BE2C (cell line): Measurements from ENCODE around the gene BTBD2. TPM values are rescaled to one million over a fixed set of nuclear protein-coding genes. Genes with fewer than 3 reads are reported as not detected.

Experiments used
- DNase-seq: peaks from one replicate; pipeline ENCODE4 v3.0.0-alpha.2; 2020
- H3K27me3 ChIP-seq: fragments of 250-450 bp; sonication (Bioruptor Pico); 2 replicates; pipeline ENCODE4 v1.5.1; 2020; ENCODE audit warnings: mild to moderate bottlenecking
- H3K36me3 ChIP-seq: fragments of 250-450 bp; sonication (Bioruptor Pico); 2 replicates; pipeline ENCODE4 v1.5.1; 2020; ENCODE audit warnings: mild to moderate bottlenecking
- H3K4me1 ChIP-seq: fragments of 250-450 bp; sonication (Bioruptor Pico); 2 replicates; pipeline ENCODE4 v1.5.1; 2020
- H3K4me3 ChIP-seq: 2 replicates; pipeline ENCODE4 v1.5.1; 2011; ENCODE audit warnings: low read depth, low read length
- H3K9me3 ChIP-seq: fragments of 250-450 bp; sonication (Bioruptor Pico); 2 replicates; pipeline ENCODE4 v1.5.1; 2020
- CTCF ChIP-seq: IDR thresholded peaks from 2 replicates; pipeline ENCODE4 v1.5.1; 2012; ENCODE audit warnings: mild to moderate bottlenecking, low read depth, low read length
- polyA plus RNA-seq: library from polyadenylated mRNA; unstranded; fragments of >200 nt; gene quantifications from one replicate; pipeline ENCODE4 v1.2.1, GENCODE V29; 2012; ENCODE audit warnings: low read depth, missing spikeins; ENCODE audit not compliant: insufficient read length, insufficient read depth

BTBD2 gene
- 80.0 TPM for polyA plus RNA-seq

- Histone ChIP-seq H3K4me3 (peak within 1 kb of the TSS; percentile 58), H3K9me3 (no peaks in the 10 kb centered on the region), H3K27me3 (no peaks in the 10 kb centered on the region), H3K4me1 (peaks cover 3% of the 10 kb centered on the region; the same call in 1 of the 2 replicates), H3K36me3 (peaks cover 2% of the 10 kb centered on the region; the same call in 1 of the 2 replicates)
- TF ChIP-seq CTCF, result no peak
- DNase-seq, result peak; percentile 59
Measured at GRCh38 chr19:2015608-2015950, at the start of gene BTBD2. Gene BTBD2, minus strand, starts transcription at chr19:2015714. Its CDS starts 11 bp downstream, at chr19:2015703.

GRCh38 chr19:2064788-2065524, 49.4 kb upstream of the BTBD2 start:
- H3K4me3 ChIP-seq, result no peak overlapping the region
- TF ChIP-seq CTCF, result peak; percentile 19; the same call in 1 of the 2 replicates
- no peaks in the 10 kb centered on the region for H3K27me3 ChIP-seq
- DNase-seq, result peak; percentile 70
- no peaks in the 10 kb centered on the region for H3K36me3 ChIP-seq
- peaks cover 15% of the 10 kb centered on the region for H3K4me1 ChIP-seq
- H3K9me3 ChIP-seq, result no peaks in the 10 kb centered on the region

- Histone ChIP-seq H3K27me3 (no peaks in the 10 kb centered on the region), H3K4me1 (peaks cover 20% of the 10 kb centered on the region), H3K9me3 (no peaks in the 10 kb centered on the region), H3K4me3 (no peak overlapping the region), H3K36me3 (no peaks in the 10 kb centered on the region)
- no peak for TF ChIP-seq CTCF
- no peak for DNase-seq
Measured at GRCh38 chr19:2064395-2064787, 48.9 kb upstream of the BTBD2 start.

DNA sequence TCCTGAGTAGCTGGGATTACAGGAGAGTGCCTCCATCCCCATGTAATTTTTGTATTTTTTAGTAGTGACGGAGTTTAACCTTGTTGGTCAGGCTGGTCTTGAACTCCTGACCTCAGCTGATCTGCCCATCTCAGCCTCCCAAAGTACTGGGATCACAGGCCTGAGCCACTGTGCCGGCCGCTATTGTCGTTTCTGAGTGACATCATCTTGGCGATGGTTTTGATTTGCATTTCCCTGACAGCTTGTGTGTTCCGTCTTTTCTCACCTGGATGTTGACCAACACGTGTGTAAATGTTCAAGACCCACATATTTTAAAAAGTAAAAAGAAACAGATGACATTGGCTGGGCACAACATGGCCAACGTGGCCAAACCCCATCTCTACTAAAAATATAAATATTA, 48.3 kb upstream of the BTBD2 start:
- no peaks in the 10 kb centered on the region for H3K27me3 ChIP-seq
- H3K4me3 ChIP-seq, result no peak overlapping the region
- TF ChIP-seq CTCF, result no peak
- peaks cover 22% of the 10 kb centered on the region for H3K4me1 ChIP-seq
- no peaks in the 10 kb centered on the region for H3K9me3 ChIP-seq
- no peaks in the 10 kb centered on the region for H3K36me3 ChIP-seq
- DNase-seq, result no peak

DNA sequence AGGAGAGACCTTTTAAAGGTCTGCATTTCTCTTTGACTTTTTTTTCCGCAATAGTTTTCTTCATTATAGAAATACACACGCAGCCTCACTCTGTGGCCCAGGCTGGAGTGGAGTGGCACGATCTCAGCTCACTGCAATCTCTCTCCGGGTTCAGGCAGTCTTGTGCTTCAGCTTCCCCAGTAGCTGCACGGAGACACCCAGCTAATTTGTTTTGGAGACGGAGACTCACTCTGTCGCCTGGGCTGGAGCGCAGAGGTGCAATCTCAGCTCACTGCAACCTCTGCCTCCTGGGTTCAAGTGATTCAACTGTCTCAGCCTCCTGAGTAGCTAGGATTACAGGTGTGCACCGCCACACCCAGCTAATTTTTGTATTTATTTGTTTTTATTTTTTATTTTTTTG, 47.3 kb upstream of the BTBD2 start:
- H3K4me1 ChIP-seq, result peaks cover 22% of the 10 kb centered on the region
- no peaks in the 10 kb centered on the region for H3K27me3 ChIP-seq
- no peaks in the 10 kb centered on the region for H3K9me3 ChIP-seq
- H3K4me3 ChIP-seq, result no peak overlapping the region
- H3K36me3 ChIP-seq, result no peaks in the 10 kb centered on the region
- TF ChIP-seq CTCF, result no peak
- DNase-seq, result no peak

DNA sequence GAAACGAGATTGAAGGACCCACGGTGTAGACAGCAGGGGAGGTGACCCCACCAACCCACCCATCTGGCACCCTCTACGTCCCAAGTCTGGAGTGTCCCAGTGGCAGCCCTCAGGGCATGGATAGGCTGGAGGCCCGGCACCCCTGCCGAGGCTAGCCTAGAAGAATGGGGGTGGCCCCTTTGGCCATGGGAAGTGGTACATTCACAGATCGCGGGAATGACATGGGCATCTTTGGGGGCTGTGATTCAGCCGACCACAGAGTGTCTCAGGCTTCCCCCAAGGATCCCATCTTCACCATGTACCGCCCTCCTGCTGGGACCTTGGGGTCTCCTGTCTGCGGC, 46.8 kb upstream of the BTBD2 start:
- TF ChIP-seq CTCF, result no peak
- no peaks in the 10 kb centered on the region for H3K9me3 ChIP-seq
- H3K27me3 ChIP-seq, result no peaks in the 10 kb centered on the region
- H3K36me3 ChIP-seq, result no peaks in the 10 kb centered on the region
- DNase-seq, result no peak
- peak overlapping the region; percentile 70 for H3K4me3 ChIP-seq
- peaks cover 22% of the 10 kb centered on the region for H3K4me1 ChIP-seq
